Thymus (tissue), 11 donors: ENCODE data around the gene A2M. TPM values are rescaled to one million over a fixed set of nuclear protein-coding genes. Genes with fewer than 3 reads are reported as not detected.

Source experiments
- DNase-seq, 9 donors: peaks; one replicate each; pipeline ENCODE4 v3.0.0-alpha.2; 2013; ENCODE audit warnings: low spot score in 9 of 9, low read depth in 6 of 9, missing footprints in 1 of 9
- H3K27ac ChIP-seq, 2 donors: one replicate each; pipeline ENCODE4 v1.5.1; 2013; ENCODE audit warnings: control low read depth in 1 of 2, low read depth in 1 of 2, low read length in 1 of 2, mild to moderate bottlenecking in 1 of 2, moderate library complexity in 1 of 2
- H3K27me3 ChIP-seq, 2 donors: one replicate each; pipeline ENCODE4 v1.5.1; 2013; ENCODE audit warnings: low read length in 1 of 2; ENCODE audit not compliant: control insufficient read depth in 2 of 2, insufficient read depth in 1 of 2
- H3K36me3 ChIP-seq, 2 donors: one replicate each; pipeline ENCODE4 v1.5.1; 2013; ENCODE audit warnings: low read length in 1 of 2, mild to moderate bottlenecking in 1 of 2, moderate library complexity in 1 of 2; ENCODE audit not compliant: control insufficient read depth in 2 of 2, insufficient read depth in 2 of 2
- H3K4me1 ChIP-seq, 2 donors: one replicate each; pipeline ENCODE4 v1.5.1; 2013; ENCODE audit warnings: low read length in 2 of 2; ENCODE audit not compliant: control insufficient read depth in 2 of 2, insufficient read depth in 2 of 2
- H3K4me3 ChIP-seq, 2 donors: one replicate each; pipeline ENCODE4 v1.5.1; 2013; ENCODE audit warnings: low read length in 2 of 2, control low read depth in 1 of 2, mild to moderate bottlenecking in 1 of 2
- H3K9me3 ChIP-seq, 2 donors: one replicate each; pipeline ENCODE4 v1.5.1; 2013; ENCODE audit warnings: low read length in 1 of 2, mild to moderate bottlenecking in 1 of 2; ENCODE audit not compliant: control insufficient read depth in 2 of 2, insufficient read depth in 1 of 2
- WGBS: extraction: QIAGEN DNeasy Blood & Tissue Kit; methylation state at CpG from one replicate; pipeline ENCODE4 v1.1.7; 2013; 5-methylcytosine and 5-hydroxymethylcytosine counted together
- polyA plus RNA-seq: library from polyadenylated mRNA; stranded (reverse); fragments of 200-250 nt; gene quantifications from one replicate; pipeline ENCODE4 v1.2.3, GENCODE V29; 2013
- total RNA-seq: library from RNA; stranded (reverse); fragments of 120-200 nt; gene quantifications from one replicate; pipeline ENCODE4 v1.2.4, GENCODE V29; 2013
- donor health status: healthy.

The A2M gene
- total and polyA plus RNA-seq, 2 donors = 47.6 to 57.7 TPM

GRCh38 chr12:9064815-9065606, 50.7 kb downstream of the A2M start:
- H3K9me3 ChIP-seq = peaks cover 6 to 17% of the 10 kb centered on the region in 2 donors
- peaks cover 0 to 5% of the 10 kb centered on the region in 2 donors for H3K4me1 ChIP-seq
- WGBS = 37% methylated on average over 45 of the region's 45 CpGs
- H3K4me3 ChIP-seq = peak overlapping the region; percentile 49 to 65
- H3K27ac ChIP-seq = peak overlapping the region; percentile 76 to 87
- DNase-seq = peak in 2 of 9 donors; percentile 14
- H3K27me3 ChIP-seq = peaks cover 0 to 14% of the 10 kb centered on the region in 2 donors
- no peaks in the 10 kb centered on the region for H3K36me3 ChIP-seq

GRCh38 chr12:9064201-9064814, 51.4 kb downstream of the A2M start:
- H3K9me3 ChIP-seq = peaks cover 6 to 17% of the 10 kb centered on the region in 2 donors
- DNase-seq = peak in 8 of 9 donors; percentile 34 to 86 (median 63)
- peaks cover 0 to 14% of the 10 kb centered on the region in 2 donors for H3K27me3 ChIP-seq
- WGBS = 2% methylated on average over 51 of the region's 51 CpGs
- peak overlapping the region; percentile 49 to 65 for H3K4me3 ChIP-seq
- H3K27ac ChIP-seq = peak overlapping the region; percentile 76 to 87
- no peaks in the 10 kb centered on the region for H3K36me3 ChIP-seq
- H3K4me1 ChIP-seq = peaks cover 0 to 5% of the 10 kb centered on the region in 2 donors

DNA sequence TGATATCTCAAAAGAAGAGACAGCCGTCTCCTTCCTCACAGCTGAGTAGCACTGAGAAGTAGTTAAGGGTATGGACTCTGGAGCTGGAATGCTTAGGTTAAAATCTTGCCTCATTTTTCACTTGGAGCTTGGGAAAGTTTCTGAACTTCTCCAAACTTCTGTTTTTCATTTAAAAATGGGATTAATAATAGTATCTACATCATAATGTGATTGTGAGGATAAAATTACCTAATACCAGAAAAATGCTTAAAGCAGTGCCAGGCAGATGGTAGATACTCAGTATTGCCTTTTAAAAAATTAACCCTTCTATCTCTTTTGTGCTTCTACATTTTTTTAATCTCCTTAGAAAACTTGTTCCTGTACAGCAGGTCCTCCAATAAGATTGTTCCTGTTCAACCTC, 63.1 kb downstream of the A2M start:
- DNase-seq = no peak
- 89% methylated on average over 1 of the region's 1 CpG for WGBS
- Histone ChIP-seq H3K4me1 (peaks cover 0 to 15% of the 10 kb centered on the region in 2 donors), H3K27ac (no peak overlapping the region), H3K27me3 (no peaks in the 10 kb centered on the region), H3K36me3 (no peaks in the 10 kb centered on the region), H3K9me3 (peaks cover 0 to 4% of the 10 kb centered on the region in 2 donors), H3K4me3 (no peak overlapping the region)

GRCh38 chr12:9051158-9051550, 64.6 kb downstream of the A2M start:
- H3K27ac ChIP-seq = no peak overlapping the region
- H3K9me3 ChIP-seq = peaks cover 0 to 4% of the 10 kb centered on the region in 2 donors
- no peak overlapping the region for H3K4me3 ChIP-seq
- H3K36me3 ChIP-seq = no peaks in the 10 kb centered on the region
- WGBS = 48% methylated on average over 6 of the region's 6 CpGs
- peak in 2 of 9 donors; percentile 19 to 35 for DNase-seq
- no peaks in the 10 kb centered on the region for H3K27me3 ChIP-seq
- H3K4me1 ChIP-seq = peaks cover 0 to 15% of the 10 kb centered on the region in 2 donors

DNA sequence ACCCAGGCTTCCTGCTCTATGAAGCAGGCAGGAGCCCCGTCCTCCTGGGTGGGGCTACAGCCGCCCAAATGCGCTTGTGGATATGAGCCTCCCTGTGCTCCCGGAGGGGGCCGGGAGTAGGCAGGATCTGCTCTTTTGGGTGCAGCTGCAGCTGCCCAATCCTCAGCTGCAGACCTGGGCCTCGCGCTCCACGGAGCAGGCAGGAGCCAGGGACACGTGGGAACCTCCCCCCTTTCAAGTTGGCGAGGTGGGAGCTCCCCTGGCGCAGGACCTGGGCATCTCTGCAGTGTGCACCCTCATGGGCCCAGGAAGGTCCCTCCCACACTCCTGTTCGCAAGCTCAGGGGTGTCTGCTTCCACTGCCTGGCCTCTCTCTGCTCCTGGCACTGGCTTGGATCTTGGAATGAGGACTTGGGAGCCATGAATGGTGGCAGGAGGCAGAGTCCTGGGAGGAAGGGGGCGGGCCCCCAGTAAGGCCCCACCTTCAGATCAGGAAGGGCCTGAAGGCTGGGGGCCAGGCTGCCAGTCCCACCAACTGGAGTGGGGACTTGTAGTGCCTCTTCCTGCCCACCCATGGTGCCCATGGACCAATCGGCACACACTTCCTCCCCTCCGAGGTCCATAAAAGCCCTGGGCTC, 65.1 kb downstream of the A2M start:
- Histone ChIP-seq H3K9me3 (peaks cover 0 to 4% of the 10 kb centered on the region in 2 donors), H3K4me1 (peaks cover 0 to 15% of the 10 kb centered on the region in 2 donors), H3K27ac (no peak overlapping the region), H3K4me3 (no peak overlapping the region), H3K36me3 (no peaks in the 10 kb centered on the region), H3K27me3 (no peaks in the 10 kb centered on the region)
- WGBS = 91% methylated on average over 15 of the region's 15 CpGs
- DNase-seq = no peak

GRCh38 chr12:9049520-9050133, 66.1 kb downstream of the A2M start:
- Histone ChIP-seq H3K27ac (no peak overlapping the region), H3K27me3 (no peaks in the 10 kb centered on the region), H3K4me1 (peaks cover 0 to 15% of the 10 kb centered on the region in 2 donors), H3K4me3 (no peak overlapping the region), H3K9me3 (peaks cover 0 to 4% of the 10 kb centered on the region in 2 donors), H3K36me3 (no peaks in the 10 kb centered on the region)
- peak in 7 of 9 donors; percentile 42 to 77 (median 54) for DNase-seq
- 28% methylated on average over 6 of the region's 6 CpGs for WGBS

GRCh38 chr12:9048930-9049329, 66.8 kb downstream of the A2M start:
- over 99% methylated on average over 2 of the region's 2 CpGs for WGBS
- peaks cover 0 to 4% of the 10 kb centered on the region in 2 donors for H3K9me3 ChIP-seq

DNA sequence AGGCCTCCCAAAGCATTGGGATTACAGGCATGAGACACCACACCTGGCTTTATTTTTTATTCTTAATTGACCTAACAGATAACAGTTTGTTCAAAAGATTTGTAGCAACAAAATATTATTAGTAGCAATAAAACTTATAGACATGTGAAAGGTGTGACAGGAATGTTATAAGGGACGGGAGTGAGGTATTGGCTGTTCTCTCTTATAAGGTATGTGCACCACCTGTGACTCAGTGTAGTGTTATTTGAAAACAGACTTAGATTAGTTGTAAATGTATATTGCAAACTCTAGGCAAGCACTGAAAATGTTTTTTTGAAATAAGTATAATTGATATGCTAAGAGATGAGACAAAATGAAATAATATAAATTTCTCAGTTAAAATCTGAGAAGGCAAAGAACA, 68.6 kb downstream of the A2M start:
- Histone ChIP-seq H3K4me3 (no peak overlapping the region), H3K27ac (no peak overlapping the region), H3K36me3 (no peaks in the 10 kb centered on the region), H3K27me3 (no peaks in the 10 kb centered on the region), H3K4me1 (peaks cover 0 to 15% of the 10 kb centered on the region in 2 donors), H3K9me3 (peaks cover 0 to 4% of the 10 kb centered on the region in 2 donors)
- DNase-seq = no peak
- WGBS = 99% methylated on average over 1 of the region's 1 CpG

More at GRCh38 chr12:9048930-9049329, 66.8 kb downstream of the A2M start:
- Histone ChIP-seq H3K36me3 (no peaks in the 10 kb centered on the region), H3K27me3 (no peaks in the 10 kb centered on the region), H3K27ac (no peak overlapping the region), H3K4me3 (no peak overlapping the region), H3K4me1 (peaks cover 0 to 15% of the 10 kb centered on the region in 2 donors)
- no peak for DNase-seq
